ENCODE data around the gene SLC25A24. TPM values are rescaled to one million over a fixed set of nuclear protein-coding genes. Genes with fewer than 3 reads are reported as not detected.
A peak's percentile ranks its signal among the peaks of the same experiment; 100 is the strongest.

Gene SLC25A24
- total and polyA plus RNA-seq, 10 of the 15 experiments (the other 5 are each of a cell fraction or from before 2014, with no cell fraction given): 4.0 to 20.6 (median 14.2) TPM

- no peak for TF ChIP-seq BACH1 (IDR thresholded peaks at IDR 0.05; ENCODE audit: borderline replicate concordance)
Measured at GRCh38 chr1:108200687-108201051, 526 bp upstream of the SLC25A24 start (continued).

- Histone ChIP-seq H2AFZ (ENCODE audit: control insufficient read depth, low read depth, low read length) (peak overlapping the region; percentile 55; the same call in 1 of the 2 replicates), H3K36me3 (ENCODE audit: control insufficient read depth in 2 of 2, insufficient read depth in 2 of 2, low read length in 1 of 2) (no peaks in the 10 kb centered on the region), H4K20me1 (ENCODE audit: control insufficient read depth, insufficient read depth) (no peaks in the 10 kb centered on the region), H3K27me3 (replicated peaks in 1 of 2; ENCODE audit: control insufficient read depth in 2 of 2, insufficient read depth in 2 of 2, low read length in 1 of 2) (peaks cover 0 to 7% of the 10 kb centered on the region in 2 experiments; a peak in 2 of 4 replicates), H3K4me3 (peak overlapping the region; percentile 74), H3K4me1 (ENCODE audit: control insufficient read depth, insufficient read depth, low read length) (no peaks in the 10 kb centered on the region), H3K9me3 (replicated peaks; ENCODE audit: control insufficient read depth, insufficient read depth, low read length) (no peaks in the 10 kb centered on the region; the same call in 1 of the 3 replicates), H3K79me2 (ENCODE audit: control insufficient read depth, insufficient read depth, low read length) (no peaks in the 10 kb centered on the region), H3K9ac (ENCODE audit: control insufficient read depth, insufficient read depth, low read length) (peak overlapping the region; percentile 50), H3K27ac (ENCODE audit: control insufficient read depth, insufficient read depth) (no peak overlapping the region), H3K4me2 (ENCODE audit: control insufficient read depth, insufficient read depth) (peak overlapping the region; percentile 90)
- SMC1A ChIA-PET (ENCODE audit: uncharacterized antibody, unreplicated experiment): interaction anchor here (1.9 to 2.8 kb wide), 3 partner anchors 13 to 417 kb away, joined by 8 to 22 read pairs (median 14); no protein-coding TSS in a partner anchor
- BruUV-seq (replicated peaks): no TSS peak
- RAD21 ChIA-PET (ENCODE audit: unreplicated experiment): interaction anchor here (1.4 kb wide), 1 partner anchor 419 kb away, joined by 3 read pairs; no protein-coding TSS in a partner anchor
- POLR2A ChIA-PET: interaction anchor here (1.1 kb wide), 1 partner anchor 361 kb away, joined by 3 read pairs; the partner anchor contains the start of gene EEIG2
- WGBS (ENCODE audit: insufficient coverage, insufficient replicate concordance, low lambda C conversion rate, missing lambda C conversion rate): 13% methylated on average over 9 of the region's 9 CpGs
- CTCF ChIA-PET: interaction anchor here (3.3 kb wide), 1 partner anchor 418 kb away, joined by 21 read pairs; no protein-coding TSS in a partner anchor
- in situ Hi-C loops (cut with MboI) (no loop called here), intact Hi-C loops (cut with micrococcal nuclease; ENCODE audit: unreplicated experiment) (loop anchor here (5.0 kb wide), 1 partner anchor 417 kb away; no protein-coding TSS in a partner anchor)
- peak; percentile 72 for FAIRE-seq
- peak; percentile 21 for ATAC-seq
- TF ChIP-seq, protein P1, sequence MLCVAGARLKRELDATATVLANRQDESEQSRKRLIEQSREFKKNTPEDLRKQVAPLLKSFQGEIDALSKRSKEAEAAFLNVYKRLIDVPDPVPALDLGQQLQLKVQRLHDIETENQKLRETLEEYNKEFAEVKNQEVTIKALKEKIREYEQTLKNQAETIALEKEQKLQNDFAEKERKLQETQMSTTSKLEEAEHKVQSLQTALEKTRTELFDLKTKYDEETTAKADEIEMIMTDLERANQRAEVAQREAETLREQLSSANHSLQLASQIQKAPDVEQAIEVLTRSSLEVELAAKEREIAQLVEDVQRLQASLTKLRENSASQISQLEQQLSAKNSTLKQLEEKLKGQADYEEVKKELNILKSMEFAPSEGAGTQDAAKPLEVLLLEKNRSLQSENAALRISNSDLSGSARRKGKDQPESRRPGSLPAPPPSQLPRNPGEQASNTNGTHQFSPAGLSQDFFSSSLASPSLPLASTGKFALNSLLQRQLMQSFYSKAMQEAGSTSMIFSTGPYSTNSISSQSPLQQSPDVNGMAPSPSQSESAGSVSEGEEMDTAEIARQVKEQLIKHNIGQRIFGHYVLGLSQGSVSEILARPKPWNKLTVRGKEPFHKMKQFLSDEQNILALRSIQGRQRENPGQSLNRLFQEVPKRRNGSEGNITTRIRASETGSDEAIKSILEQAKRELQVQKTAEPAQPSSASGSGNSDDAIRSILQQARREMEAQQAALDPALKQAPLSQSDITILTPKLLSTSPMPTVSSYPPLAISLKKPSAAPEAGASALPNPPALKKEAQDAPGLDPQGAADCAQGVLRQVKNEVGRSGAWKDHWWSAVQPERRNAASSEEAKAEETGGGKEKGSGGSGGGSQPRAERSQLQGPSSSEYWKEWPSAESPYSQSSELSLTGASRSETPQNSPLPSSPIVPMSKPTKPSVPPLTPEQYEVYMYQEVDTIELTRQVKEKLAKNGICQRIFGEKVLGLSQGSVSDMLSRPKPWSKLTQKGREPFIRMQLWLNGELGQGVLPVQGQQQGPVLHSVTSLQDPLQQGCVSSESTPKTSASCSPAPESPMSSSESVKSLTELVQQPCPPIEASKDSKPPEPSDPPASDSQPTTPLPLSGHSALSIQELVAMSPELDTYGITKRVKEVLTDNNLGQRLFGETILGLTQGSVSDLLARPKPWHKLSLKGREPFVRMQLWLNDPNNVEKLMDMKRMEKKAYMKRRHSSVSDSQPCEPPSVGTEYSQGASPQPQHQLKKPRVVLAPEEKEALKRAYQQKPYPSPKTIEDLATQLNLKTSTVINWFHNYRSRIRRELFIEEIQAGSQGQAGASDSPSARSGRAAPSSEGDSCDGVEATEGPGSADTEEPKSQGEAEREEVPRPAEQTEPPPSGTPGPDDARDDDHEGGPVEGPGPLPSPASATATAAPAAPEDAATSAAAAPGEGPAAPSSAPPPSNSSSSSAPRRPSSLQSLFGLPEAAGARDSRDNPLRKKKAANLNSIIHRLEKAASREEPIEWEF (IDR thresholded peaks at IDR 0.05; ENCODE audit: insufficient replicate concordance, low read depth, low read length): no peak
- TF ChIP-seq ESRRA (IDR thresholded peaks at IDR 0.05; ENCODE audit: low read length): no peak
- no peak for TF ChIP-seq CREM (IDR thresholded peaks at IDR 0.05; ENCODE audit: low read depth)
- peak; percentile 20 to 29; a peak in 1 of 4 replicates for TF ChIP-seq IKZF2 (IDR thresholded peaks at IDR 0.05)
- DNase-seq (ENCODE audit: low read depth, low spot score): no peak
Measured at GRCh38 chr1:108199201-108199691, 897 bp downstream of the SLC25A24 start.
